GM19397 (cell line): ENCODE results near the gene FBXO40.
"Not testable (repeated sequence)": the region's sequence is repeated elsewhere in the genome, so short reads cannot be mapped to it uniquely, and the experiment has no call there.

Source experiments
- ATAC-seq: cut with Tn5 transposase; IDR thresholded peaks from one replicate; pipeline ENCODE4 v1.9.1; 2021; ENCODE audit warnings: mild to moderate bottlenecking, moderate library complexity; ENCODE audit not compliant: unreplicated experiment

FBXO40 gene, protein sequence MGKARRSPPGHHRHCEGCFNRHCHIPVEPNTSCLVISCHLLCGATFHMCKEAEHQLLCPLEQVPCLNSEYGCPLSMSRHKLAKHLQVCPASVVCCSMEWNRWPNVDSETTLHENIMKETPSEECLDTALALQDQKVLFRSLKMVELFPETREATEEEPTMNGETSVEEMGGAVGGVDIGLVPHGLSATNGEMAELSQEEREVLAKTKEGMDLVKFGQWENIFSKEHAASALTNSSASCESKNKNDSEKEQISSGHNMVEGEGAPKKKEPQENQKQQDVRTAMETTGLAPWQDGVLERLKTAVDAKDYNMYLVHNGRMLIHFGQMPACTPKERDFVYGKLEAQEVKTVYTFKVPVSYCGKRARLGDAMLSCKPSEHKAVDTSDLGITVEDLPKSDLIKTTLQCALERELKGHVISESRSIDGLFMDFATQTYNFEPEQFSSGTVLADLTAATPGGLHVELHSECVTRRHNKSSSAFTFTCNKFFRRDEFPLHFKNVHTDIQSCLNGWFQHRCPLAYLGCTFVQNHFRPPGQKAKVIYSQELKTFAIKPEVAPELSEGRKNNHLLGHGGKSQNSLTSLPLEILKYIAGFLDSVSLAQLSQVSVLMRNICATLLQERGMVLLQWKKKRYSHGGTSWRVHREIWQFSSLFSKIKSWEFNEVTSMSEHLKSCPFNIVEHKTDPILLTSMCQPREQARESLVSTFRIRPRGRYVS

DNA sequence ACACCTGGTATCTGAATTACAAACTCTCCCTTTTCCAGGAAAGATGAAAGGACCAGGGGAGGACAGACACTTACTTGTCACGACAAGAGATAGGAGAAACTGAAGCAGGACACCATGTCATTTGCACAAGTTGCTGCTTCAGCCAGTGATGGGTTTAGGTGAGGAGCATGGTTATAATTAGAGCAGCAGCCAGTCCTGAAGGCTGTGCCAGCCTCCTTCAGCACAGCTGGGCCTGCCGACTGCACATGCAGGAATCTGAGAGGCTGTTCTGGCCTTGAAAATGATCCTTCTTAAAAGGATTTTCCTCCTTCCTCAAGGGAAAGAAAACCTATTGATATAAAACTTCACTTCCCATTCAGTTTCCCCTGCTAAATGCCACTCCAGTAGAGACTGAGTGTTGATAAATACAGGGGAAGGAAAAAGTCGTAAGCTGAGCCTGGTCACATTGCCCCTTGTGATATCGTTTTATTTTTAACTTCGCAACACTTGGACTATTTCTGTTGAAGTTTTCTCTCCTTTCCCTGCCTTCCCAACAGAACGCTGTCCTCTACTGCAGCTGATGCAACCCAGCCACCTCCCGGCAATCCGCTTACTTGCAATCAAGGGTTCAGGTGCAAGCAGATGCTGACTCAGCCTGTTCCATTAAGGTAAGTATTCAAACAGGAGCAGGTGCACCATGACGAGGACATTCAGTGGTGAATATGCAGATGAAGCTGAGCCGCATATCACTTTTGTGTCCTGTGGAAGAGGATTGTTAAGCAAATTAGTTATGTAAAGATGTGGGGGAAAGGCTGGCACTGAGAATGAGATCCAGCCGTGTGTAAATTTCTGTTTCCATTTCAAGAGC is at the start of gene FBXO40:
FBXO40 (plus strand) TSS at position 524 of the 847 bp plus-strand sequence. CDS start 27,197 bp downstream, outside the sequence.
- peak; percentile 61 for ATAC-seq

DNA sequence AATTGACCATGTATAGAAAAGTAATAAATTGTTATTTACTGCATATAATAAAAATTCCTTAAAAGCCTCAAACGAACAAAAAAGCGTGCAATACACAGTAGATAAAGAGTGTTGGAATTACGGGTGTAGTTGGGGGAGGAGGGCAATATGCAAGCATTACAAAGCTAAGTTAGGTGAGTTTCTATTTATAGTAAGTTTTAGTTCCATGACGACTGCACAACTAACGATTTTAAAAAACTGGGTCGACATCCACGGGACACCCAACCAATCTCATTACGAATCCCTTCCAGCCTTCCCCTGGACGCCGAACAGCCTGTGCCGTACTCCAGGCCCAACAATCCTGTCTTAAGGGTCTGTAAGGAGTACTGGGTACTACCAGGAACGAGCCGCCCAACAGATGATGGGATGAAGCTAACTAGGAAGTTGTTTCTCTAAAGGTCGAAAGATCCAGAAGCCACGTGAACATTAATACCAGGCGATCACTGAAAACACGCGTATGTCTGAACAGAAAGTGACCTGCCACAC is 48.1 kb upstream of the FBXO40 start:
- no peak for ATAC-seq

DNA sequence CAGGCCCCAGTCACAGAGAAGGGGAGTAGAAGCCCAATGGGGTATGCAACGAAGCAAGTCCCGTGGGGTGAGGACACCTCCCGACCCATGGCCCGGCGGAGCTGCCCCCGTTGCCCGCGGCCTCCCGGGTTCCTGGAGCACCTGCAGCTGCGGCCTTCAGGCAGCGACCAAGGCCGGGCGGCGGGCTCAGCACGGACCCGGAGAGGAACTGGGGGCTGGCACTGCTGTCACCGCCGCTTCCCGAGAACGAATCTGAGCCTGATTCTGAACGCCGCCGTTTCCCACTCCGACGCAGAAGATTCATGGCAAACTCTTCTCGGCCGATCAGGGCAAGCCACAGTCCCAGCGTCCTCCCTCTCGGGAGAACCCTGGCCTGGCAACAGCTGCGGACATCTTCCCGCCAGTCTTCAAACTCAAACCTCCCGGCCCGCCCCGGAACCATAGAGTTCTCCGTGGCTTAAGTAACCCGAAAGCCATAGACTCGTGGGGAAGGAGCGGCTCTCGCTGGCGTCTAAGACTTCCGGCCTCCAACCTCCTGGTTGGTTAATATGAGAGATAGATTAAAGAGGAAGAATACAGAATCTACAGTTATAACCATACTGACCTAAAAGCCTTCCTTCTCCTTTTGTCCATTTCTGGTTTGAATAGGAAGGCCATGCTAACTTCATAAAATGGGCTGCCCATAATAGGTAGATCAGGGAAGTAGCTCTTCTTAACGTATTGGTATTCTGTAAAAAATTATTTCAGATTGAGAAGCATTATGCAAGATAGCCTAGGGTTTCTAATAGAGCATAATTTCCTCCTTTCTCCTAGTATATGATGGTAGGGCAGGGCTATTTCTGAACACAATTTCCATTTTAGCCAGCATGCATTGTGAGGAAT is 47.4 kb upstream of the FBXO40 start, which contains the start of gene POLQ:
POLQ (minus strand) TSS at position 415 of the 882 bp plus-strand sequence; CDS start at position 304, 111 bp downstream.
- peak; percentile 84 for ATAC-seq

DNA sequence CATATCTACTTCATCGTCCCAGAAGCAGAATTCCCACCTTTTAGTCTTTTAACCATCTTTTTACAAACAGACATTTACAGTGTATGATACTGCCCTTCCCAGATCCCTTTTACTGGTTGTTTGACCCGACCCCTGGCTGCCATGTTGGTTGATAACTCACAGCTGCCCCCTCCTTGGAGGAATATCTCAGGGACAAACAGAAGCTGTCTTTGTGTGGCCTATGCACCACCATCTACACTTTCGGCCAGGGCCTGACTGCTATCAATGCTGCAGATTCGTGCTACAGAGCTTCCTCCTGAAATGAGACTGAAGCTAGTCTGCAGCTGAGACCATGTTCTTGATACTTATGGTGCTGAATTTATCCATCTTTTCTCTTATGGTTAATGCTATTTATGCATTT is 40.8 kb upstream of the FBXO40 start:
- no peak for ATAC-seq

DNA sequence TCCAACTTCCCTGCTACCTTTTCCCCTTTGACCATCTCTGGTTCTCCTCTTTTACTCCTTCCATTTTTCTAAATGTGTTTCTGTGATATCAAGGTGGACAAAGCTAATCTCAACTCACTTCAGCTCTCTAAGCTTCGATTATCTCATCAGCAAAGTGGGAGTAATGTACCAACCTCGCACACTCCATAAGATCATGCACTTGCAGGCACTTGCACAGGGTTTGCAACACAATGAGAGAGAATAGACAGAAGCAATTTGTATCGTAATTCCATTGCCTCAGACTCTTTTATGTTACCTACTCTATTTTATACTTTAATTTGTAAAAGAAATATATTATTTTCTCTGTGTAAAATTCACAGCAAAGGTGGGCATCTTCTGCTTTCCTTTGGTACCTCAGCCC is 40.4 kb upstream of the FBXO40 start:
- ATAC-seq, result no peak

DNA sequence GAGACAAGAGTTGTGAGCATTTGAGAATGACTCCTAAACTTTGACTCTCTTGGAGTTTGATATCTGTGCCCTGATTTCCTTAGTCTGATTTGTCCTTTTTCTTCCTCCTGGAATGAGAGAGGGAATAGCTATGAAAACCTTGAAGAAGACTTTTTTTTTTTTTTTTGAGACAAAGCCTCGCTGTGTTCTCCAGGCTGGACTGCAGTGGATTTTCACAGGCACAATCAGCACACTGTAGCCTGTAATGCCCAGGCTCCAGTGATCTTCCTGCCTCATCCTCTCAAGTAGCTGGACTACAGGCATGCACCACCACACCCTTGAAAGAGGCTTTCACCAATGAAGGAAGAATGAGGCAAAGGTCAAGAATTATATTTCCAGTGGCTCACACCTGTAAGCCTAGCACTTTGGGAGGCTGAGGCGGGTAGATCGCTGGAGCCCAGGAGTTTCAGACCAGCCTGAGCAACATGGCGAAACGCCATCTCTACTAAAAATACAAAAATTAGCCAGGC is 35.7 kb upstream of the FBXO40 start:
- ATAC-seq, result no peak

DNA sequence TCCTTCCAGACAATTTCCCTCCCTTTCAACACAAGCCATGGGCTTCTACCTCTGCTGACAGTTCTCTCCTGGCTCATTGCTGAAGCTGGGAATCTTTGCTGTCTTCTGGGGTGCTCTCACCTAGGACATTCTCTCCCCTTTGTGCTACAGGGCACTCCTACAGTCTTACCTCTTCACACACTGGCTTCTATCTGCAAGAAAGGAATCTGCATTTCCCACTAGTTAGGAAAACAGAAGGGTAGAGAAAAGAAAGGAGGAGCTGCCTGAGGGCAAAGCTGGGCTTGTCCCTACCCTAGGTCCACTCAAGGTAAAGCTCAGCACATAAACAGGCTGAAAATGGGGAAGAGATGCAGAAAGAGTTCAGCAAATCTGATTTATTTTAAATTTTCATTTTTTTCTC is 31.0 kb upstream of the FBXO40 start:
- no peak for ATAC-seq

DNA sequence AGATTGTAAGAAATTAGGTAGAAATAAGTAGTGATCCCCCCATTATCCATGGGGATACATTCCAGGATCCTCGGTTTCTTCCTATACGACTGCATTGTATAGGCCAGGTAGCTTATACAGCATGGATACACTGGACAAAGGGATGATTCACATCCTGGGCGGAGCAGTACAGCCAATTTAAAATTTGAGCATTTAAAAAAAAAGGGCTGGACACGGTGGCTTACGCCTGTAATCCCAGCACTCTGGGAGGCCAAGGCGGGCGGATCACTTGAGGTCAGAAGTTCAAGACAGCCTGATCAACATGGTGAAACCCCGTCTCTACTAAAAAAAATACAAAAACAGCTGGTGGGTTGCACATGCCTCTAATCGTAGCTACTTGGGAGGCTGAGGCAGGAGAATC is 26.4 kb upstream of the FBXO40 start:
- ATAC-seq, result no peak

DNA sequence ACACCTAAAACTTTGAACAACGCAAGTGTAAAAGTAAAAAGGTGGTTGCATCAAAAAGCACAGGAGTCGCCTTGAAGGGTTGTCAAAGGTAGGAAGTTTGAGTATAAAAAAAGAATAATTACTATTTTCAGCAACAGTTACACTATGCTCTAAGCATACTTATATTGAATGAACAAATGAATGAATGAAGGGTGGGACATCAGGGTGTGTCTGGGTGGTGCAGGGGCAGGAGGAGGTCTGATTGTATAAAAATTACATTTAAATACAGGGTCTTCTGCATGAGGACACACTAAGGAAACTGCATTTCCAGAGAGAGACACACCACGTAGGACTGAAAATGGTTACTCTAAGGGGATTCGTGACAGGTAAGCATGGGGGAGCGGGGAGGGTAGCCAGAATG is 25.5 kb upstream of the FBXO40 start, which contains the start of gene ARGFX:
ARGFX (plus strand) TSS at position 301 of the 400 bp plus-strand sequence. CDS start 2,765 bp downstream, outside the sequence.
- no peak for ATAC-seq

DNA sequence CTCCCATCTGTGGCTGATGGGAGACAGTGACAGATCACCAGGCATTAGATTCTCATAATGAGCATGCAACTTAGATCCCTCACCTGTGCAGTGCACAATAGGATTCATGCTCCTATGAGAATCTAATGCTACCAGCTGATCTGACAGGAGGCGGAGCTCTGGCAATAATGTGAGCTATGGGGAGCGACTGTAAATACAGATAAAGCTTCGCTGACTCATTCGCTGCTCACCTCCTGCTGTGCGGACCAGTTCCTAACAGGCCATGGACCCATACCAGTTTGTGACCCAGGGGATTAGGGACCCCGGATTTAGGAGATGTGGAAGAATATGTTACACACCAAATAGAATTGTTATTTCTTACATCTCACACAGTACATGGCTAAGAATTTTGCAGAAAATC is 18.7 kb upstream of the FBXO40 start:
- no peak for ATAC-seq

DNA sequence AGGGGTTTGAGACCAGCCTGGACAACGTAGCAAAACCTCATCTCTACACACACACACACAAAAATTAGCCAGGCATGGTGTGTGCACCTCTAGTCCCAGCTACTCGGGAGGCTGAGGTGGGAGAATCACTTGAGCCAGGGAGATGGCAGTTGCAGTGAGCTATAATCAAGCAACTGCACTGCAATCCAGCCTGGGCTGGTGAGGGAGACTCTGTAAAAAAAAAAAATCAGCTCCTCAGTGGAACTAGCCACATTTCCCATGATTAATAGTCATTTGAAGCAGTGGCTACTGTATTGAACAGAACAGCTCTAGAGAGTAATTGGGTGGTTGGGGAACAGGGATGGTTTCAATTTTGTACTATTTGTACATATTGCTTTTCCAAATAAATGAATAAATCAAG is 11.5 kb upstream of the FBXO40 start:
- no peak for ATAC-seq

DNA sequence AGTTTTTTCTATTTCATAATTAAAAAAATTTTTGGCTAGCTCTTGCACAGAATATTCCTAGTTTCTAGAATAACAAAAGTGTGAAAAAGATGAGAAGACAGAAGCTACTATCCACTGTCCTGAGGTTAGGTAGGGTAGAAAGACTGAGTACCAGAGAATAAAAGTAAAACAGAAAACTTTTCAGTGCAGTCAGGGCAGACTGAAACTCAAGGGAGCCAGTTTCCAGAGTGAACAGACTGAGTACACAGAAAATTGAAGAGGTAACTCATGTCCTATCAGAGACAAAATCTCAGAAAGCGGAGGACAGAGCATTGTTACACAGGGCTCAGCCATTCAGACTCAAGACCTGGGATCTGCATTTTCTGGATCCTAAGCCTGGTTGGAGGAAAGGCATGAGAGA is 8.8 kb upstream of the FBXO40 start:
- ATAC-seq, result no peak

DNA sequence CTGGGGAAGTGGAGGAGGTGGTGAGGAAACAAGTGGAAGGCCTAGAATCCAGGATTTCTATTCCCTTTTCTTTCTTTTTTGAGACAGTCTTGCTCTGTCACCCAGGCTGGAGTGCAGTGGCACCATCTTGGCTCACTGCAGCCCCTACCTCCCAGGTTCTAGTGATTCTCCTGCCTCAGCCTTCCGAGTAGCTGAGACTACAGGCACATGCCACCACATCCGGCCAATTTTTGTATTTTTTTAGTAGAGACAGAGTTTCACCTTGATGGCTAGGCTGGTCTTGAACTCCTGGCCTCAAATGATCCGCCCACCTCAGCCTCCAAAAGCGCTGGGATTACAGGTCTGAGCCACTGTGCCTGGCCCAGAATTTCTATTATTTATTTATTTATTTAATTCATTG is 627 bp downstream of the FBXO40 start:
- peak; percentile 18 for ATAC-seq

DNA sequence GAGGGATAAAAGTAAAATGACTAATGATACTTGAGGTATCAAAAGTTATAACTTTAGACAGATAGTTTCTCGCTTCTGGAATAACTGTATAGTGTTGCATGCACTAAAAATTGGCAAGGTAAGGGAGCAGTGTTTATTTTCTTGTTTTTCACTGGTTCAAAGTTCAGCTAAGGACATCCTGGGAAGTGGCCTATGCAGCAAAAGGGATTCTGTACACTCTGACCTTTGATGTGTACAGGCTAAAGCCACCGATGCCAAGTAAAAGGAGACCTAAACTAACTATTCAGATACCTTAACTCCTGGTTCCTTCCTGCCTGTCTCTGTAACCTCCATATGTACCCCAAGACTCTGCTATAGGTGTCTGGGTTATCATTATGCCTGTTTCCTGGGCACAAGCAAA is 1.7 kb downstream of the FBXO40 start:
- ATAC-seq, result no peak

DNA sequence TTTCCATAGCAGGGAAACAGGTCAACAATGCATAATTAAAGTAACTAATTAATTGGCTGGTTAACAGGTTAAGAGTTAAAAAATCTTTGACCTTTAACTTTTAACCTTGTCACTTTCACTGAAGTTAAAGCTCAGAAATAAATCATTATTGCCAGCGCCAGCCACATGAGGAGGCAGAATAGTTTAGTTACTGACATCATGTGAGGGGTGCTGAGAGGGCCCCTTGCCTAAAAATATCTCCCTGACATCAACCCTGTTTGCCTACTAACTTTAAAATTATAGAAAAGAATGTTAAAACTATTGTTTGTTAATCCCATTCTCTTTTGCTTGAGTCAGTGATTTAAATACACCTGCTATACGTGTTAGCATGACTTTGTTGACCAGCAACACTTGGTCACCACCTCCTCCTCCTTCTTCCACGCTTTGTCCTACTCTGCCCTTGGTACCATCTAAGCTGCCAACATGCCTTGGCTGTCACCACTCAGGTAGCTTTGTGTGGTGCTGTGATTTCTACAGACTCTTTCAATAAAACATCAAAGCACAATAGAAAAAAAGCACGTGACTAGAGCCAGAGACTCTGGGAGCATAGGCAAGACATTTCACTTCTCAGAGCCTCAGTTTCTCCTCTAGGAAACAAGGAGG is 2.7 kb downstream of the FBXO40 start:
- no peak for ATAC-seq

DNA sequence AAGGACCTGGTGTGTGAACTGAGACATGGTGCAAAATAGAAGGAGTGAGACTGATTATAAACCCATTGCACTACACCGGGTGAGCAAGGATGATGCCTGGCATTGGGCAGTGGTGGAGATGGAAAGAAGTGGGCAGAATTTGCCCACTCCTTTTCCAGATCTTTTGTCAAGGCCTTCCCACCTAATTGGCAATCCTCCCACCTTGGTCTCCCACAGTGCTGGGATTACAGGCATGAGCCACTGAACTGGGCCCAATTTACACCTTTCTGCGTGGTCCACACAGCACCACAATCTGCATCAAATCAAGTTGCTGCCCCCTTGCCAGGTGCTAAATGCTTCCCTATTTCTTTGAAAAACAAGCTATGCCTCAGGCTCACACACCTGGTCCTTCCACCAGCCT is 5.4 kb downstream of the FBXO40 start:
- ATAC-seq, result no peak

DNA sequence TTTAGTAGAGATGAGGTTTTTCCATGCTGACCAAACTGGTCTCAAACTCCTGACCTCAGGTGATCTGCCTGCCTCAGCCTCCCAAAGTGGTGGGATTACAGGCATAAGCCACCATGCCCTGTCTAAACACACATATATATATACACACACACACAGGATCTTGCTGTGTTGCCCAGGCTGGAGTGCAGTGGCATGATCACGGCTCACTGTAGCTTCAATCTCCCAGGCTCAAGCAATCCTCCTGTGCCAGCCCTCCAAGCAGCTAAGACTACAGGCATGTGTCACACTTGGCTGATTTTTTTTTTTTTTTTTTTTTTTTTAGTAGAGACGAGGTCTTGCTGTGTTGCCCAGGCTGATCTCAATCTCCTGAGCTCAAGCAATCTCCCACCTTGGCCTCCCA is 6.7 kb downstream of the FBXO40 start:
- not testable (repeated sequence) for ATAC-seq

DNA sequence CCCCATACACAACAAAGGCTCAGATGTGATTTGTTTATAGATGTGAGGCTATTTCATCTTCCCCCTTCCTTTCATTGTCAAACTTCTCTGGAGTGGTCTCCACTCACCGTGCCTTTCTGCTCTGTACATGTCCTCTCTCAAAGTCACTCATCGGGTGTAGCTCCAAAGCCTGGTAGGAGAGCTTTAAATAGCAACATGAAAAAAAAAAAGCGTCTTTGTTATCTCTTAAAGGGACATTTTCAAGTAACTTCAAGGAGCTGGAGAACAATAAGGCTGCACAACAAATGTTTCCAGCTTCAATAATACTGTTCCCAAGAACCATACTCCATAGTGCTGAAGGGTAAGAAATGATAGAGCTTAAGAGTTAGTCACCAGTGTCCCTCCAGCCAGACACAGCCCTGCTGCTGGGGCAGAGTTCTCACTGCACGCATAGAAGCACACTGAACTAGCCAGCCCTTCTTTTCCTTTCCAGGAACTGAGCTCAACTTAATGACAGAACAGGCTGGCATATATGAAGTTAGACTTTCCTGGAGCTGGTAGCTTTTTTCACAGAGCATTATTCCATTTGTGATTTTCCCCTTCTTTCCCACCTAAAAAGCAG is 8.1 kb downstream of the FBXO40 start:
- ATAC-seq, result no peak

DNA sequence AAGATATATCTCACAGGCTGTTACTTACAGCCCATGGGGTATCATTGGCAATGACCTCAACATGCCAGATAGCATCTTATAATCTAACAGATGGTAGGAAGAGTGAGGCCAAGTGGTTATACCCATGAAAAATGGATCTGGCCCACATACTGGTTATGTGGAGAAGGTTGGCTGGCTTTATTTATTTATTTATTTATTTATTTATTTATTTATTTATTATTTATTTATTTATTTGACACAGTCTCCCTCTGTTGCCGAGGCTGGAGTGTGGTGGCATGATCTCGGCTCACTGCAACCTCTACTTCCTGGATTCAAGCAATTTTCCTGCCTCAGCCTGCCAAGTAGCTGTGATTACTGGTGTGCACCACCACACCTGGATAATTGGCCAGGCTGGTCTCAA is 11.6 kb downstream of the FBXO40 start:
- ATAC-seq, result no peak
